Tibial nerve (tissue), 4 donors: ENCODE results near the gene FEM1B. TPM values are rescaled to one million over a fixed set of nuclear protein-coding genes. Genes with fewer than 3 reads are reported as not detected.
"Not testable (repeated sequence)": the region's sequence is repeated elsewhere in the genome, so short reads cannot be mapped to it uniquely, and the experiment has no call there.

Experiments
- DNase-seq, 2 donors: peaks; one replicate each; pipeline ENCODE4 v3.0.0-alpha.2; 2019; ENCODE audit warnings: low spot score in 2 of 2
- H3K27ac ChIP-seq, 4 donors: fragments of 200-600 bp; sonication (generic) in 3 of 4; one replicate each; pipeline ENCODE4 v1.5.1; 2017 to 2019; ENCODE audit warnings: mild to moderate bottlenecking in 1 of 4
- H3K27me3 ChIP-seq, 2 donors: fragments of 200-600 bp; sonication (generic) in 1 of 2; one replicate each; pipeline versions ENCODE4 v1.5.1 to v1.6.0; 2017 to 2019
- H3K36me3 ChIP-seq, 3 donors: fragments of 200-600 bp; sonication (generic); one replicate each; pipeline ENCODE4 v1.5.1; 2018 to 2019
- H3K4me1 ChIP-seq, 4 donors: fragments of 200-600 bp; sonication (generic) in 3 of 4; one replicate each; pipeline ENCODE4 v1.5.1; 2017 to 2019
- H3K4me3 ChIP-seq, 4 donors: fragments of 200-600 bp; sonication (generic) in 3 of 4; one replicate each; pipeline ENCODE4 v1.5.1; 2017 to 2019; ENCODE audit warnings: mild to moderate bottlenecking in 1 of 4, moderate library complexity in 1 of 4
- H3K9me3 ChIP-seq, 4 donors: fragments of 200-600 bp; sonication (generic) in 3 of 4; one replicate each; pipeline ENCODE4 v1.5.1; 2017 to 2019
- EP300 ChIP-seq, 2 donors: sonication (generic); formaldehyde crosslinking; IDR thresholded peaks; one replicate each; pipeline ENCODE4 v1.6.1; 2017; ENCODE audit warnings: antibody characterized with exemption in 2 of 2, mild to moderate bottlenecking in 1 of 2
- POLR2A ChIP-seq, 2 donors: fragments of 450-650 bp; IDR thresholded peaks; one replicate each; pipeline ENCODE4 v1.6.1; 2017; ENCODE audit warnings: antibody characterized with exemption in 2 of 2, mild to moderate bottlenecking in 2 of 2, moderate library complexity in 2 of 2
- WGBS, 2 donors: methylation state at CpG; one replicate each; pipeline ENCODE4 v1.1.5; 2018; 5-methylcytosine and 5-hydroxymethylcytosine counted together
- total RNA-seq, 4 donors: library from RNA; depleted of rRNA; stranded (reverse); fragments of >200 nt; gene quantifications; one replicate each; pipeline ENCODE4 v1.1.0, GENCODE V29; 2016
- TF ChIP-seq, protein P1 (sequence below), 5 experiments: fragments of 200-600 bp in 3 of 5; fragments of 450-650 bp in 2 of 5; sonication (generic) in 3 of 5; IDR thresholded peaks; one replicate each; pipeline ENCODE4 v1.5.1; 2016 to 2019; ENCODE audit warnings: antibody characterized with exemption in 5 of 5, mild to moderate bottlenecking in 3 of 5, moderate library complexity in 2 of 5

FEM1B gene
- total RNA-seq, 4 donors from 2014 or later: 39.0 to 47.6 (median 39.9) TPM

DNA sequence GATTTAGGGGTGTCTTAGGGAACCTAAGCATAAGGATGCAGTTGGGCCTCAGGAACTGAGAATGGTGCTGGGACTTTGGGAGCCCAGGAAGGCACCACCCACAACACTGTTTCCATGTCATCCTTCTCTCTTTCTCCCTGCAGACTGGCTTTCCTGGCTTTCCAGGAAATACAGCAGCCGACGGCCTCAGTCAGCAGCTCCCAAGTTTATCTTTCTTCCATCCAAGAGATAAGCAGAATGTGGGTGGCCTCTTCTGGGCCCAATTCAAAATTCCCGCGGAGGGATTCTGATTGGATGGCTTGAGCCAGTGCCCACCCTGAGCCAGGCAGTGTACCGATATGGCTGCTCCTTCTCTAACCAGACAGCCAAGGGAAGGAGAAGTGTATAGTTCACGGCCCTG is 43.5 kb upstream of the FEM1B start:
- no peaks in the 10 kb centered on the region for H3K36me3 ChIP-seq
- no peak overlapping the region for H3K27ac ChIP-seq
- TF ChIP-seq EP300 (IDR thresholded peaks at IDR 0.05) (no peak), POLR2A (IDR thresholded peaks at IDR 0.05) (no peak)
- TF ChIP-seq, protein P1, sequence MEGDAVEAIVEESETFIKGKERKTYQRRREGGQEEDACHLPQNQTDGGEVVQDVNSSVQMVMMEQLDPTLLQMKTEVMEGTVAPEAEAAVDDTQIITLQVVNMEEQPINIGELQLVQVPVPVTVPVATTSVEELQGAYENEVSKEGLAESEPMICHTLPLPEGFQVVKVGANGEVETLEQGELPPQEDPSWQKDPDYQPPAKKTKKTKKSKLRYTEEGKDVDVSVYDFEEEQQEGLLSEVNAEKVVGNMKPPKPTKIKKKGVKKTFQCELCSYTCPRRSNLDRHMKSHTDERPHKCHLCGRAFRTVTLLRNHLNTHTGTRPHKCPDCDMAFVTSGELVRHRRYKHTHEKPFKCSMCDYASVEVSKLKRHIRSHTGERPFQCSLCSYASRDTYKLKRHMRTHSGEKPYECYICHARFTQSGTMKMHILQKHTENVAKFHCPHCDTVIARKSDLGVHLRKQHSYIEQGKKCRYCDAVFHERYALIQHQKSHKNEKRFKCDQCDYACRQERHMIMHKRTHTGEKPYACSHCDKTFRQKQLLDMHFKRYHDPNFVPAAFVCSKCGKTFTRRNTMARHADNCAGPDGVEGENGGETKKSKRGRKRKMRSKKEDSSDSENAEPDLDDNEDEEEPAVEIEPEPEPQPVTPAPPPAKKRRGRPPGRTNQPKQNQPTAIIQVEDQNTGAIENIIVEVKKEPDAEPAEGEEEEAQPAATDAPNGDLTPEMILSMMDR (IDR thresholded peaks at IDR 0.05): no peak
- H3K9me3 ChIP-seq: no peaks in the 10 kb centered on the region
- H3K4me1 ChIP-seq: peaks cover 0 to 5% (median 0%) of the 10 kb centered on the region in 4 donors
- DNase-seq: no peak
- H3K4me3 ChIP-seq: no peak overlapping the region
- WGBS, 2 donors: 42 to 44% methylated on average over 6 of the region's 6 CpGs
- no peaks in the 10 kb centered on the region for H3K27me3 ChIP-seq

DNA sequence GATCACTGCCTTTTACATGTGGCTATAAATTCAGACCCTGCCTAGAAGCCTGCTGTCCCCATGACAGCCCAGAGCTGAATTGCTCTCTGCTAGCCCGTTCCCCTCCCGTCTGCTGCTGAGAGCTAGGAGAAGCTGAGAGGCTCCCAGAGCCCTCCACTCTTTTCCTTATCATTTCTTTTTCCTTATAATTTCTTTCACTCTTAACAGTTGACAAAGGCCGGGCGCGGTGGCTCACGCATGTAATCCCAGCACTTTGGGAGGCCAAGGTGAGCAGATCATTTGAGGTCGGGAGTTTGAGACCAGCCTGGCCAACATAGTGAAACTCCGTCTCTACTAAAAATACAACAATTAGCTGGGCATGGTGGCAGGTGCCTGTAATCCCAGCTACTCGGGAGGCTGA is 43.0 kb upstream of the FEM1B start:
- H3K27me3 ChIP-seq, H3K9me3 ChIP-seq, DNase-seq, H3K27ac ChIP-seq, H3K4me1 ChIP-seq, H3K36me3 ChIP-seq, H3K4me3 ChIP-seq: not testable (repeated sequence)
- WGBS, 2 donors: 79 to 87% methylated on average over 9 of the region's 9 CpGs

DNA sequence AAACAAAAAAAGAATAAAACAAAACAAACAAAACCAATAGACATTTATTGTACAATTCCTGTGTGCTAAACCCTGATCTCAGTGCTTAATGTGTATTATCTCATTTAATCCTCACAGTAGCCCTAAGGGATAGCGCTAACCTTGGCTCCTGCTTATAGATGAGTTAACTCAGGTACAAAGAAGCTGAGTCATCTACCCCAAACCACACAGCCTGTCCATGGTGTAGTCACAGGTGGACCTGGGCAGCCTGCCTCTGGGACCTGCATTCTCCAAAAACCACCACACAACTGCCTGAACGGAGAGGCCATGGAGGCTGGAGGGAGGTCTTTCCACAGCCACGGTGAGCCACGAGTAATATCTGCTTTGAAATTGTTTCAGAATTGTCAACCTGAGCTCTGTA is 42.5 kb upstream of the FEM1B start:
- Histone ChIP-seq H3K27ac (no peak overlapping the region), H3K9me3 (no peaks in the 10 kb centered on the region), H3K4me3 (no peak overlapping the region), H3K27me3 (no peaks in the 10 kb centered on the region), H3K4me1 (peaks cover 0 to 3% (median 0%) of the 10 kb centered on the region in 4 donors), H3K36me3 (no peaks in the 10 kb centered on the region)
- no peak for DNase-seq
- 84 to 91% methylated on average over 4 of the region's 4 CpGs for WGBS, 2 donors
- TF ChIP-seq, protein P1 (IDR thresholded peaks at IDR 0.05): no peak
- TF ChIP-seq EP300 (IDR thresholded peaks at IDR 0.05) (no peak), POLR2A (IDR thresholded peaks at IDR 0.05) (no peak)

DNA sequence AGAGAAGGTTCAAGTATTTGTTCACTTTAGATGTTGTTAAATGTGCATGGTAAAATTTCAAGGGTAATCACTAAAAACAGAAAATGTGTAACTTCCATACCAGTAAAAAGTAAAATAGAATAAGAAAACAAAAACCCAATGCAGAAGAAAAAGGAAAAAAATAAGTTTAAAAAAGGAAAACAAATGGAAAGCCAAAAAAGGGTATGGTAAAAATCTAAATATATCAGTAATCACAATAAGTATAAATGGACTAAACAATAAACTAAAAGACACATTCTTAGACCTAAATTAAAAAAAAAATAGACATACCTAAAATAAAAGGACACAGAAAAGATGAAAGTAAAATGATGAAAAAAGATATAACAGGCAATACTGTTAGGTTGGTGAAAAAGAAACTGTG is 38.5 kb upstream of the FEM1B start:
- Histone ChIP-seq H3K4me1 (no peaks in the 10 kb centered on the region), H3K36me3 (no peaks in the 10 kb centered on the region), H3K4me3 (no peak overlapping the region), H3K27me3 (no peaks in the 10 kb centered on the region), H3K9me3 (peaks cover 0 to 9% (median 3%) of the 10 kb centered on the region in 4 donors), H3K27ac (no peak overlapping the region)
- no peak for TF ChIP-seq EP300 (IDR thresholded peaks at IDR 0.05)
- no peak for DNase-seq

DNA sequence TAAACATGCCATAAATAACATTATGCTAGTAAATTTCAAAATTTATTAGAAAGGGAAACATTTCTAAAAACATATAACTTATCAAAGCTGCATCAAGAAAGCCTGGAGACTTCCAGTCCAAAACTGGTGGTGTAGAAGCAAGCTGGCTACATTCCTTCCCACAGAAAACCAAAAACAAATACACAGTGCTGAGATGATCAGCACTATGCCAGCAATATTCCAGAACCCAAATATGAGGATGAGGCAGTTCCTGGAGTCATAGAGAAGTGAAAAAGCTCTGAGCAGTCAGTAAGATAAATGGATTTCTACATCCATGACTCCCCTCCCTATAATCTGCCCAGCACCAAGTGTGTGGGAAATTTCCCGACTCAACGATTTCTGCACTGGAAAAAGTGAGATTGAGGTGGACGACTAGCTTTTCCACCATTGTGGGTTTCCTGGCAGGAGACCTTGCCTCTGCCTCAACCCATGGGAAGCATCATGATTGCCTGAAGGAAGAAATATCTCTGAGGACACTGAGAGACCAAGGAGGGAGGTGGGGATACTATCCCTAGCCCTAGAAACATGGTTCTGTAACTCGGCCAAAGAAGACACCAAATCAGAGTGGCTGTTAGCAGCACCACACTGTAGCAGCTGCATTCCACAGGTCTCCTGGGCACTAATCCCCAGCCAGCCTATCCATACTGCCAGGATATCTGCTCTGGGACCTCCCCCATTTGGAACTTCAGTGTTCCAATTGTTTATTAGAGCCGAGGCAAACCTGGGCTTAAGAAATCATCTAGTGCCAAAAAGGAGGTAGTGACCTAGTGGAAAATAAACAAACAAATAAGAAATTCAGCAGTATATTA is 36.2 kb upstream of the FEM1B start:
- Histone ChIP-seq H3K36me3 (peaks cover 0 to 6% (median 0%) of the 10 kb centered on the region in 3 donors), H3K27ac (no peak overlapping the region), H3K9me3 (peaks cover 0 to 19% (median 8%) of the 10 kb centered on the region in 4 donors), H3K4me1 (no peaks in the 10 kb centered on the region), H3K27me3 (no peaks in the 10 kb centered on the region), H3K4me3 (no peak overlapping the region)
- TF ChIP-seq POLR2A (IDR thresholded peaks at IDR 0.05): no peak
- TF ChIP-seq EP300 (IDR thresholded peaks at IDR 0.05): no peak
- TF ChIP-seq, protein P1 (IDR thresholded peaks at IDR 0.05): no peak
- WGBS, 2 donors: 71 to 74% methylated on average over 5 of the region's 5 CpGs
- no peak for DNase-seq

DNA sequence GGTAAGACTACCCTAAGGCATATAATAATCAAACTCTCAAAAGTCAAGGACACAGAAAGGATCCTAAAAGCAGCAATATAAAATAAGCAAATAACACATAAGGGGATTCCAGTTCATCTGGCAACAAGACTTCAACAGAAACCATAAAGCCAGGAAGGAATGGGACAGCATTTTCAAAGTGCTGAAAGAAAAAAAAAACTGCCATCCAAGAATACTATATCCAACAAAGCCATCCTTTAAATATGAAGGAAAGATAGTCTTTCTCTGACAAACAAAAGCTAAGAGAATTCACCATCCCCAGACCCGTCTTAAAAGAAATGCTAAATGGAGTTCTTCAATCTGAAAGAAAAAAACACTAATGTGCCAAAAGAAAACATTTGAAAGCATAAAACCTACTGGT is 33.3 kb upstream of the FEM1B start:
- whole genome bisulfite sequencing, 2 donors: 89 to 100% methylated on average over 1 of the region's 1 CpG
- no peak for TF ChIP-seq POLR2A (IDR thresholded peaks at IDR 0.05)
- TF ChIP-seq, protein P1 (IDR thresholded peaks at IDR 0.05): no peak
- no peak for TF ChIP-seq EP300 (IDR thresholded peaks at IDR 0.05)

More for the DNA sequence above, 33.3 kb upstream of the FEM1B start:
- Histone ChIP-seq H3K9me3 (peaks cover 0 to 19% (median 8%) of the 10 kb centered on the region in 4 donors), H3K36me3 (peaks cover 0 to 6% (median 0%) of the 10 kb centered on the region in 3 donors), H3K4me1 (no peaks in the 10 kb centered on the region), H3K27ac (no peak overlapping the region), H3K27me3 (no peaks in the 10 kb centered on the region), H3K4me3 (no peak overlapping the region)
- DNase-seq: no peak
